A549 (cell line): ENCODE results near the gene CEP63. TPM values are rescaled to one million over a fixed set of nuclear protein-coding genes. Genes with fewer than 3 reads are reported as not detected.

Experiments used
- ATAC-seq, 2 experiments: fragments of 200-7000 bp in 1 of 2; fragments of >200 bp in 1 of 2; cut with Nextera tagmentation in 1 of 2; cut with Tn5 transposase in 1 of 2; 3 replicates each; pipeline versions ENCODE4 v1.8.0 to v1.9.1; 2018 to 2020; ENCODE audit warnings: mild to moderate bottlenecking in 1 of 2, moderate library complexity in 1 of 2
- CTCF ChIA-PET: fragments of 300-600 bp; sonication (Branson Sonifier 250); formaldehyde crosslinking; extraction: SDS; loops from one replicate; lab custom pipeline; 2021; ENCODE audit warnings: antibody characterized with exemption, inconsistent platforms; lab: Yijun Ruan, JAX
- POLR2A ChIA-PET: fragments of 350-600 bp; formaldehyde crosslinking; extraction: SDS; loops from one replicate; lab custom pipeline; 2021; ENCODE audit warnings: antibody characterized with exemption, inconsistent platforms; lab: Yijun Ruan, JAX
- DNase-seq, 2 experiments: peaks; one replicate each; pipeline versions ENCODE4 v3.0.0 to v3.0.0-alpha.2; 2011 to 2016; ENCODE audit warnings: low read depth in 1 of 2, low spot score in 1 of 2
- FAIRE-seq: peaks from 2 replicates; lab custom pipeline; 2011; peaks lifted over from hg19 to GRCh38; lab: Jason Lieb, UNC
- H3K27ac ChIP-seq, 2 experiments: fragments of >200 bp; sonication (Bioruptor Twin); formaldehyde crosslinking; 3 replicates each; pipeline ENCODE4 v1.5.1; 2016 to 2017
- H3K4me1 ChIP-seq: fragments of >200 bp; sonication (Bioruptor Twin); formaldehyde crosslinking; 3 replicates; pipeline ENCODE4 v1.6.1; 2016
- H3K4me2 ChIP-seq: fragments of >200 bp; sonication (Bioruptor Twin); formaldehyde crosslinking; 3 replicates; pipeline ENCODE4 v1.6.1; 2016
- H3K4me3 ChIP-seq: fragments of >200 bp; sonication (Bioruptor Twin); formaldehyde crosslinking; 3 replicates; pipeline ENCODE4 v1.5.1; 2016
- H3K9me3 ChIP-seq: fragments of >200 bp; sonication (Bioruptor Twin); formaldehyde crosslinking; 3 replicates; pipeline ENCODE4 v1.6.1; 2016
- BHLHE40 ChIP-seq: IDR thresholded peaks from 2 replicates; pipeline ENCODE4 v1.6.1; 2012; ENCODE audit warnings: low read depth, low read length, inconsistent platforms
- CBX2 ChIP-seq: fragments of 200-600 bp; sonication (generic); IDR thresholded peaks from 2 replicates; pipeline ENCODE4 v1.6.1; 2016; ENCODE audit warnings: low read depth, mild to moderate bottlenecking, borderline replicate concordance
- CEBPB ChIP-seq, 2 experiments: fragments of >200 bp in 1 of 2; sonication (Bioruptor Twin) in 1 of 2; formaldehyde crosslinking in 1 of 2; IDR thresholded peaks; 2 replicates each; pipeline ENCODE4 v1.6.1; 2012 to 2016
- CHD2 ChIP-seq: fragments of 150-350 bp; IDR thresholded peaks from 2 replicates; pipeline ENCODE4 v1.6.1; 2014; ENCODE audit warnings: low read length; ENCODE audit not compliant: partially characterized antibody
- CHD4 ChIP-seq: fragments of 200-600 bp; sonication (generic); IDR thresholded peaks from 2 replicates; pipeline ENCODE4 v1.6.1; 2016; ENCODE audit warnings: antibody characterized with exemption, mild to moderate bottlenecking, borderline replicate concordance
- E2F6 ChIP-seq: IDR thresholded peaks from 2 replicates; pipeline ENCODE4 v1.6.1; 2012; ENCODE audit warnings: low read depth, borderline replicate concordance
- EHMT2 ChIP-seq: fragments of 200-600 bp; sonication (generic); IDR thresholded peaks from 2 replicates; pipeline ENCODE4 v1.6.1; 2016; ENCODE audit warnings: antibody characterized with exemption, low read depth, mild to moderate bottlenecking, moderate library complexity
- ESRRA ChIP-seq: fragments of 150-350 bp; IDR thresholded peaks from 2 replicates; pipeline ENCODE4 v1.6.1; 2014; ENCODE audit warnings: mild to moderate bottlenecking, low read length, borderline replicate concordance
- FOSB ChIP-seq: fragments of 250-450 bp; sonication (Bioruptor Pico); IDR thresholded peaks from 2 replicates; pipeline ENCODE4 v1.5.0; 2020; ENCODE audit warnings: mild to moderate bottlenecking, moderate library complexity
- FOXS1 ChIP-seq: fragments of 250-450 bp; sonication (Bioruptor Pico); IDR thresholded peaks from 2 replicates; pipeline ENCODE4 v1.5.0; 2020; ENCODE audit warnings: mild to moderate bottlenecking, moderate library complexity
- GATA3 ChIP-seq: IDR thresholded peaks from 2 replicates; pipeline ENCODE4 v1.6.1; 2012; ENCODE audit warnings: borderline replicate concordance
- HOXB13 ChIP-seq: fragments of 250-450 bp; sonication (Bioruptor Pico); IDR thresholded peaks from 2 replicates; pipeline ENCODE4 v1.5.0; 2020; ENCODE audit warnings: low read depth, mild to moderate bottlenecking, moderate library complexity
- JUN ChIP-seq, 2 experiments: fragments of >200 bp; sonication (Bioruptor Twin); formaldehyde crosslinking; IDR thresholded peaks; 2 replicates in 1 of 2; 3 replicates in 1 of 2; pipeline ENCODE4 v1.6.1; 2016 to 2017
- JUNB ChIP-seq: fragments of >200 bp; sonication (Bioruptor Twin); formaldehyde crosslinking; IDR thresholded peaks from 2 replicates; pipeline ENCODE4 v1.6.1; 2016
- MAFK ChIP-seq: fragments of 450-650 bp; IDR thresholded peaks from 2 replicates; pipeline ENCODE4 v1.6.1; 2014; ENCODE audit not compliant: partially characterized antibody
- MAZ ChIP-seq: fragments of 150-350 bp; IDR thresholded peaks from 2 replicates; pipeline ENCODE4 v1.6.1; 2014; ENCODE audit warnings: antibody characterized with exemption, low read depth, low read length, borderline replicate concordance
- NFE2L2 ChIP-seq: fragments of 150-350 bp; conservative IDR thresholded peaks from 2 replicates; pipeline ENCODE4 v1.6.1; 2014; ENCODE audit warnings: low read length
- NPAS2 ChIP-seq: fragments of 250-450 bp; sonication (Bioruptor Pico); IDR thresholded peaks from 2 replicates; pipeline ENCODE4 v1.8.0; 2022; ENCODE audit warnings: mild to moderate bottlenecking, moderate library complexity, borderline replicate concordance
- PHF8 ChIP-seq: fragments of 200-600 bp; sonication (generic); IDR thresholded peaks from 2 replicates; pipeline ENCODE4 v1.6.1; 2016; ENCODE audit warnings: low read depth, mild to moderate bottlenecking, antibody characterized with exemption, moderate library complexity, borderline replicate concordance
- POLR2AphosphoS2 ChIP-seq: conservative IDR thresholded peaks from 2 replicates; pipeline ENCODE4 v1.6.1; 2012; ENCODE audit warnings: low read length, improper control_type of control experiment, inconsistent platforms
- RAD21 ChIP-seq, 2 experiments: fragments of >200 bp in 1 of 2; sonication (Bioruptor Twin) in 1 of 2; formaldehyde crosslinking in 1 of 2; IDR thresholded peaks in 1 of 2; conservative IDR thresholded peaks in 1 of 2; 2 replicates in 1 of 2; 3 replicates in 1 of 2; pipeline ENCODE4 v1.6.1; 2012 to 2018; ENCODE audit warnings: inconsistent platforms in 1 of 2
- RARB ChIP-seq: fragments of 250-450 bp; sonication (Bioruptor Pico); IDR thresholded peaks from 2 replicates; pipeline ENCODE4 v1.8.0; 2021; ENCODE audit warnings: mild to moderate bottlenecking, moderate library complexity
- RCOR1 ChIP-seq: fragments of 150-350 bp; IDR thresholded peaks from 2 replicates; pipeline ENCODE4 v1.6.1; 2014; ENCODE audit warnings: antibody characterized with exemption, low read length, low read depth
- RFX5 ChIP-seq: fragments of 450-650 bp; IDR thresholded peaks from 2 replicates; pipeline ENCODE4 v1.7.1; 2014; ENCODE audit warnings: antibody characterized with exemption, mild to moderate bottlenecking, moderate library complexity
- RNF2 ChIP-seq: fragments of 200-600 bp; sonication (generic); IDR thresholded peaks from 2 replicates; pipeline ENCODE4 v1.6.1; 2016; ENCODE audit warnings: low read depth, mild to moderate bottlenecking, antibody characterized with exemption, moderate library complexity, borderline replicate concordance
- SREBF2 ChIP-seq: fragments of 450-650 bp; IDR thresholded peaks from 2 replicates; pipeline ENCODE4 v1.6.1; 2014; ENCODE audit warnings: mild to moderate bottlenecking, moderate library complexity
- TFCP2L1 ChIP-seq: fragments of 250-450 bp; sonication (Bioruptor Pico); IDR thresholded peaks from 2 replicates; pipeline ENCODE4 v1.5.0; 2021; ENCODE audit warnings: mild to moderate bottlenecking
- TP53 ChIP-seq: fragments of 250-450 bp; sonication (Bioruptor Pico); IDR thresholded peaks from 2 replicates; pipeline ENCODE4 v1.5.0; 2021; ENCODE audit warnings: mild to moderate bottlenecking, moderate library complexity
- ZNF302 ChIP-seq: fragments of 250-450 bp; sonication (Bioruptor Pico); IDR thresholded peaks from 2 replicates; pipeline ENCODE4 v1.9.0; 2021; ENCODE audit warnings: inconsistent platforms, mild to moderate bottlenecking, moderate library complexity
- ZSCAN20 ChIP-seq: fragments of 250-450 bp; sonication (Bioruptor Pico); IDR thresholded peaks from 2 replicates; pipeline ENCODE4 v1.8.0; 2022; ENCODE audit warnings: mild to moderate bottlenecking, moderate library complexity
- WGBS: methylation state at CpG from one replicate; pipeline ENCODE4 v1.1.6; 2017; ENCODE audit errors: missing lambda C conversion rate; 5-methylcytosine and 5-hydroxymethylcytosine counted together
- polyA plus RNA-seq, 4 experiments: library from polyadenylated mRNA; depleted of rRNA in 3 of 4; stranded (reverse); fragments of >200 nt; fragmentation: RNase III in 1 of 4; extraction: RNeasy Plus Mini Kit Qiagen cat#74134 plus additional on column Dnase treatment in 1 of 4; gene quantifications; 2 replicates in 3 of 4; 3 replicates in 1 of 4; pipeline ENCODE4 v1.2.3, GENCODE V29; 2011 to 2017
- TF ChIP-seq, protein P1 (sequence below): IDR thresholded peaks from 2 replicates; pipeline ENCODE4 v1.6.1; 2012
- TF ChIP-seq, protein P2 (sequence below): fragments of 200-600 bp; sonication (generic); IDR thresholded peaks from 2 replicates; pipeline ENCODE4 v1.6.1; 2016; ENCODE audit warnings: antibody characterized with exemption, mild to moderate bottlenecking, moderate library complexity

The CEP63 gene
- polyA plus RNA-seq, 2 of the 4 experiments (the other 2 are of a cell fraction), result 17.4 to 24.0 TPM

- ATAC-seq, result no peak
- 74% methylated on average over 4 of the region's 8 CpGs for WGBS
- no peaks in the 10 kb centered on the region for H3K9me3 ChIP-seq
- ChIA-PET CTCF (interaction anchor here (1.2 to 1.3 kb wide), 2 partner anchors 9 to 156 kb away, joined by 3 read pairs; no protein-coding TSS in a partner anchor), POLR2A (no interaction called here)
- H3K4me1 ChIP-seq, result peaks cover 3% of the 10 kb centered on the region; the same call in 1 of the 3 replicates
- no peak overlapping the region for H3K4me3 ChIP-seq
- DNase-seq, result no peak
- H3K27ac ChIP-seq, result no peak overlapping the region
- TF ChIP-seq RNF2 (no peak), ZNF302 (no peak), FOXS1 (CRISPR knock-in tag) (no peak), NPAS2 (no peak), SREBF2 (no peak), RCOR1 (no peak), TP53 (no peak), NFE2L2 (no peak), HOXB13 (CRISPR knock-in tag) (no peak), JUNB (no peak), ESRRA (no peak), TFCP2L1 (CRISPR knock-in tag) (no peak), ZSCAN20 (CRISPR knock-in tag) (no peak), POLR2AphosphoS2 (no peak), CHD2 (no peak), BHLHE40 (no peak), PHF8 (no peak), RFX5 (no peak)
- TF ChIP-seq, protein P1, sequence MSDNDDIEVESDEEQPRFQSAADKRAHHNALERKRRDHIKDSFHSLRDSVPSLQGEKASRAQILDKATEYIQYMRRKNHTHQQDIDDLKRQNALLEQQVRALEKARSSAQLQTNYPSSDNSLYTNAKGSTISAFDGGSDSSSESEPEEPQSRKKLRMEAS, result no peak
- no peak overlapping the region for H3K4me2 ChIP-seq
- FAIRE-seq, result no peak
These were observed 21.0 kb upstream of the CEP63 start for GRCh38 chr3:134464689-134465365.

- FAIRE-seq, result no peak
- DNase-seq, result no peak
- H3K4me1 ChIP-seq, result peaks cover 16% of the 10 kb centered on the region
- no peak overlapping the region for H3K4me2 ChIP-seq
- ATAC-seq, result no peak
- no peak overlapping the region for H3K4me3 ChIP-seq
- ChIA-PET CTCF (interaction anchor here (1.1 to 1.3 kb wide), 2 partner anchors 157 to 159 kb away, joined by 3 to 4 read pairs; no protein-coding TSS in a partner anchor), POLR2A (interaction anchor here (1.2 kb wide), 1 partner anchor 92 kb away, joined by 3 read pairs; the partner anchor contains the start of gene AMOTL2)
- H3K9me3 ChIP-seq, result no peaks in the 10 kb centered on the region
- 89% methylated on average over 1 of the region's 1 CpG for WGBS
- no peak overlapping the region for H3K27ac ChIP-seq
- TF ChIP-seq SREBF2, result no peak
- TF ChIP-seq POLR2AphosphoS2, result no peak
- TF ChIP-seq RFX5, result no peak
- TF ChIP-seq ZNF302, result no peak
- TF ChIP-seq, protein P2, sequence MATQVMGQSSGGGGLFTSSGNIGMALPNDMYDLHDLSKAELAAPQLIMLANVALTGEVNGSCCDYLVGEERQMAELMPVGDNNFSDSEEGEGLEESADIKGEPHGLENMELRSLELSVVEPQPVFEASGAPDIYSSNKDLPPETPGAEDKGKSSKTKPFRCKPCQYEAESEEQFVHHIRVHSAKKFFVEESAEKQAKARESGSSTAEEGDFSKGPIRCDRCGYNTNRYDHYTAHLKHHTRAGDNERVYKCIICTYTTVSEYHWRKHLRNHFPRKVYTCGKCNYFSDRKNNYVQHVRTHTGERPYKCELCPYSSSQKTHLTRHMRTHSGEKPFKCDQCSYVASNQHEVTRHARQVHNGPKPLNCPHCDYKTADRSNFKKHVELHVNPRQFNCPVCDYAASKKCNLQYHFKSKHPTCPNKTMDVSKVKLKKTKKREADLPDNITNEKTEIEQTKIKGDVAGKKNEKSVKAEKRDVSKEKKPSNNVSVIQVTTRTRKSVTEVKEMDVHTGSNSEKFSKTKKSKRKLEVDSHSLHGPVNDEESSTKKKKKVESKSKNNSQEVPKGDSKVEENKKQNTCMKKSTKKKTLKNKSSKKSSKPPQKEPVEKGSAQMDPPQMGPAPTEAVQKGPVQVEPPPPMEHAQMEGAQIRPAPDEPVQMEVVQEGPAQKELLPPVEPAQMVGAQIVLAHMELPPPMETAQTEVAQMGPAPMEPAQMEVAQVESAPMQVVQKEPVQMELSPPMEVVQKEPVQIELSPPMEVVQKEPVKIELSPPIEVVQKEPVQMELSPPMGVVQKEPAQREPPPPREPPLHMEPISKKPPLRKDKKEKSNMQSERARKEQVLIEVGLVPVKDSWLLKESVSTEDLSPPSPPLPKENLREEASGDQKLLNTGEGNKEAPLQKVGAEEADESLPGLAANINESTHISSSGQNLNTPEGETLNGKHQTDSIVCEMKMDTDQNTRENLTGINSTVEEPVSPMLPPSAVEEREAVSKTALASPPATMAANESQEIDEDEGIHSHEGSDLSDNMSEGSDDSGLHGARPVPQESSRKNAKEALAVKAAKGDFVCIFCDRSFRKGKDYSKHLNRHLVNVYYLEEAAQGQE, result no peak
- TF ChIP-seq ZSCAN20 (CRISPR knock-in tag), result no peak
- no peak for TF ChIP-seq RAD21 (conservative IDR thresholded peaks at IDR 0.05 in 1 of 2, IDR thresholded peaks at IDR 0.05 in 1 of 2)
- no peak for TF ChIP-seq FOSB (CRISPR knock-in tag)
- TF ChIP-seq MAZ, result no peak
- TF ChIP-seq, protein P1, result no peak
- no peak for TF ChIP-seq CEBPB (IDR thresholded peaks at IDR 0.05)
- no peak for TF ChIP-seq JUN (IDR thresholded peaks at IDR 0.05)
- TF ChIP-seq EHMT2, result no peak
- no peak for TF ChIP-seq MAFK
- no peak for TF ChIP-seq RARB (CRISPR knock-in tag)
- TF ChIP-seq E2F6, result no peak
- TF ChIP-seq GATA3, result no peak
- TF ChIP-seq CHD4, result no peak
- TF ChIP-seq CBX2, result no peak
These were observed 19.5 kb upstream of the CEP63 start for GRCh38 chr3:134466331-134466730.
